Lower leg skin (tissue), 3 donors: ENCODE measurements around the gene COMP.

ENCODE experiments used
- CTCF ChIP-seq, 3 donors: fragments of 450-650 bp; IDR thresholded peaks; one replicate each; pipeline ENCODE4 v1.5.1; 2016; ENCODE audit warnings: antibody characterized with exemption in 3 of 3, mild to moderate bottlenecking in 3 of 3, moderate library complexity in 2 of 3
- POLR2A ChIP-seq, 2 donors: fragments of 450-650 bp; IDR thresholded peaks; one replicate each; pipeline ENCODE4 v1.6.1; 2016 to 2017; ENCODE audit warnings: antibody characterized with exemption in 2 of 2, mild to moderate bottlenecking in 1 of 2, moderate library complexity in 1 of 2

GRCh38 chr19:18780081-18780480, 11.0 kb downstream of the COMP start:
- no peak for TF ChIP-seq CTCF (IDR thresholded peaks at IDR 0.05)
- no peak for TF ChIP-seq POLR2A (IDR thresholded peaks at IDR 0.05)
